HUDEP-2 (cell line): ENCODE measurements around the gene EPHA3.

Experiments
- DNase-seq, 76 experiments: peaks; one replicate each; lab custom pipeline; 2025; ENCODE audit not compliant: unreplicated experiment in 76 of 76; lab: John Stamatoyannopoulos, UW

Gene EPHA3

GRCh38 chr3:89527736-89528305 is 420.4 kb downstream of the EPHA3 start:
- DNase-seq: no peak
